Hippocampal formation (tissue), 2 donors: Measurements from ENCODE around the gene LTN1.
"Not testable (repeated sequence)": the region's sequence is repeated elsewhere in the genome, so short reads cannot be mapped to it uniquely, and the experiment has no call there.

Experiments used
- DNase-seq, 2 donors: peaks; one replicate each; lab custom pipeline; 2025; lab: John Stamatoyannopoulos, UW

The LTN1 gene

DNA sequence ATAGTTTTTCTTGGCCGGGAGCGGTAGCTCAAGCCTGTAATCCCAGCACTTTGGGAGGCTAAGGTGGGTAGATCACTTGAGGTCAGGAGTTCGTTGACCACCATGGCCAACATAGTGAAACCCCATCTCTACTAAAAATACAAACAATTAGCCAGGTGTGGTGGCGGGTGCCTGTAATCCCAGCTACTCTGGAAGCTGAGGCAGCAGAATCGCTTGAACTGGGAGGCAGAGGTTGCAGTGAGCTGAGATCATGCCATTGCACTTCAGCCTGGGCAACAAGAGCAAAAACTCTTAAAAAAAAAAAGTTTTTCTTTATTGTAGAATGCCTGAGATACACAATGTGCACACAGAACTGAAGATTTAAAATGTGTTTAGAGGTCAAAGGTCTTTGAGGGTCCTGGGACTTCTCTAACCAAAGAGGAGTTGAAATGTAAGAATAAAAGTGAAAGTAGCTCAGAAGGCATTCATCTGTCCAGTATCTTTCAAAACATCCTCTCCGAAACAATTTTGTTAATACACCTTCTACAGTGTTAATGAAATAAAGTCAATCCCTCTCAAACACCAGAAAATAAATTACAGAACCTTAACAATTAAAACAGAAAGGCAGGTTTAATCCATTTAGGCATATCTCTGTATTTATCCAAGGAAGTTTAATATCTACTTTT, 60.8 kb downstream of the LTN1 start:
- DNase-seq: not testable (repeated sequence)

DNA sequence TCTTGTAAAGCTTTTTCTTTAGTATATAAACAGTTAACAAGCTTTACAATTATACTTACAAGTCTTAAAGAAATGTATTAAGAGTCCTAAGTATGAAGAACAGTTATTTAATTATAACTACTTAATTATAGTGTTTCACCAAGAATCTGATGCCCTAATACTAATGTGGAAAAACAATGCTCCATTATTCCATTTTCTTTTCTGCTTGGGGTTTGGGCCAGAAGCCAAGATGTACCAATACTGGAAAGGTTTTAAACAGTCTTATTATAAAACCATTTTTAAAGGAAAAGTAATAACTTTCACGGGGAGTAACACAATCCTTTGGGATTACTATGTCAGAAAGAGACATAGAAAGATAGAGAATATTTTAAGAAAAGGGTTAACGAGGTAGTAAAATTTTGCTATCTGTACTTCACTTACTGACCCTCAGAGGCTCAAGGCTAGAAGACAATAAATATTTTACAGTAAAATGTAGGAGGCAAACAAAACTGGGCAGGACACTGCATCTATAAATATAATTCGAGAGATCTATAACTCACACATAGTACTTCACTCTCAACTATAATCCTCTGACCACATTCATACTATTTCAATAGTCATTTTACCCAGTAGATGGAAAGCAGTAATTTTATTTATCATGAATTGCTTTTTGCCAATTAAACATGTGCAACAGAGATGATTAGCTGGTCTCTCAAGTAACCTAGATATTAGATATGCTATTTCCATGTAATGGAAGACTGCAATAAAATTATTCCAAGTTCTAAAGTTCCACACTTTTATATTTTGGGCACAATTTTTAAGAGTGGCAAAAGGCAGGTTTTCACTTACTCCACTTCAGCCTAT, 63.9 kb downstream of the LTN1 start:
- DNase-seq: no peak

DNA sequence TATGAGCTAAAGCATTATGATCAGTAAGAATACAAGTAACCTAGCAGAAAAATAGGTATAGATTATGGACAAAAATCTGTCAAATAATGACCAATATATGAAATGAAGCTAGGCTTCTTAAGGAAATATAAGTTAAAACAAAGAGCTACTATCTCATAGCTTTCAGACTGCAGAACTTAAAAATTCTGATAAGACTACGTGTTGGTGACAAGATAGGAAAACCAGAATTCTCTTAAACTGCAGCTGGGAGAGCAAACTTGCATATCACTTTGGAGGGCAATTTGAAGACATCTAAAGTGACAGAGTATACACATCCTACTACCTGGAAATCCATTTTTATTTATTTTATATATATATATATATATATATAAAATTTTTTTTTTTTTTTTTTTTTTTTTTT, 65.5 kb downstream of the LTN1 start:
- no peak for DNase-seq

DNA sequence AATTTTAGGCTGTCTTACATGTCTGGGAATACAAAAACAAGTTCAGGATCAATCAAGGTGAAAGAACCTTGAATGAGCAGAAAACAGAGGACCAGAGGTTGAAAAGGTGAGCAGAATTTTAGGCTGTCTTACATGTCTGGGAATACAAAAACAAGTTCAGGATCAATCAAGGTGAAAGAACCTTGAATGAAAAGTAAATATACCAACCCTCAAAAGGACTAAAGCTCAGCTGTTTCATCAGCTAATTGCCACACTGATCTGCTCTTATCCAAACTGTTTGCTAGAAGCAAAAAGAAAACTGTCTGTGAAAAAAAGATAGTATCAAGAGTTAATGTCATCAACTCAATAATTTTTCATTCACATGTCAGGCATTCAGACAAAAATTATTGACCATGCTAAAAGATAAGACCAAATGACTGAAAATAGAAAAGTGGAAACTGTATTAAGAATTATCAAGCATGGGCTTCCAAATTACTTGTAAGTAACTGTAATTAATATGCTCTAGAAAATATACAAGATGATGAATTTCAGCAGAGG, 69.2 kb downstream of the LTN1 start:
- DNase-seq: no peak

DNA sequence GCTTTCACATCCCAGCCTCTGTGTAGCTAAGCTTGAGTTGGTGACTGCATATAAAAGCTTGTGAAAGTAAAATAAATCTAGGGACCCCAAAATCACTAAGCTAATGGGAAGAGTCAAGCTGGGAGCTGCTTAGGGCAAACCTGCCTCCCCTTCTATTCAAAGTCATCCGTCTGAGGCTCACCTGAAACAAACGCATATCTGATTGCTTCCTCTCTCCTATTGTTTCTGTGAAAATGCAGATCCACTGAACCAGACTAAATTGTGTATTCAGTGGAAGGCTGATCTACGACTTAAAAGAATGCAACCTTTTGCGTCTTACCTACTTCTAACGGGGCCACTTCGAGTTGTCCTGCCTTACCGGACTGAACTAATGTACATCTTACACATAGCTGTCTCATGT, 70.3 kb downstream of the LTN1 start:
- DNase-seq: no peak

DNA sequence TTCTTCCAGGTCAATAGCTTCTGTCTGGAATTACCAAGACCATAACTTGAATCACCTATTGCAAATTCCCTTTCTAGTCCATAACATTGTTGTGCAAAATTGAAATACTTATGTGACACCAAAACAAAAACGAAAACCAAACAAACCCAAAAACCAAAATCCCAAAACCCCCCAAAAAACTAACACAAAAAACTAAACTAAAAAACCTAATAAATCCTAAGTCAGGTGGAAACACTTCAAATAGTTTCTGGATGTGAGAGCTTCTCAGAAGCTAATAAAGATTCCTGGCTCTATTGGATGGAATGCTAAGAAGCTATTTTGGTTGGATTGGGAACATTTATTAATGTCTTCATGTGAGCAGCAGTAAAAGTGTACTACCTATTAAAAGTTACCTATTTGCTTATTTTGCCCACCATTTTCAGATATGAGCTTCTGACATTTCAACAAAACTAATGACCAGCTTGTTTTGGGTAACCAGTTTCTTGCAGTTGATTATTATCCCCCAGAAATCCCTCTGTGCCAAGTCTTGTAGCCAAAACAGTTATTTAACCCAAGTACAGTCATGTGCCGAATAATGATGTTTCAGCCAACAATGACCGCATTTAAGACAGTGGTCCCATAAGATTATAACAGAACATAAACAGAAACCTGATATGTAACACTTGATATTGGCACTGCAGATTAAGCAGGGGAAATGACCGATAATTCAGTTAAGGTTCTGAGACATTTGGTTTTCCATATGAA, 76.4 kb downstream of the LTN1 start:
- DNase-seq: no peak

DNA sequence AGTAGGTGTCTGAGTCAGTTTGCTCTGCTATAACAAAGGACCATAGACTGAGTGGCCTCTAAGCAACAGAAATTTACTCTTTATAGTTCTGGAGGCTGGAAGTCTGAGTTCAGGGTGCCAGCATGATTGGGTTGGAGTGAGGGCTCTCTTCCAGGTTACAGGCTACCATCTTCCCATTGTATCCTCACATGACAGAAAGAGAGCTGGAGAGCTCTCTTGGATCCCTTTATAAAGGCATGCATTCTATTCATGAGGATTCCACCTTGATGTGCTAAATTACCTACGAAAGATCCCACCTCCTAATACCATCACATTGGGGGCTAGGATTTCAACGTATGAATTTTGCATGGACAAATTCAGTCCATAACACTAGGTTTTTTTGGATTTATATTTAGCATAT, 79.6 kb downstream of the LTN1 start:
- DNase-seq: no peak

DNA sequence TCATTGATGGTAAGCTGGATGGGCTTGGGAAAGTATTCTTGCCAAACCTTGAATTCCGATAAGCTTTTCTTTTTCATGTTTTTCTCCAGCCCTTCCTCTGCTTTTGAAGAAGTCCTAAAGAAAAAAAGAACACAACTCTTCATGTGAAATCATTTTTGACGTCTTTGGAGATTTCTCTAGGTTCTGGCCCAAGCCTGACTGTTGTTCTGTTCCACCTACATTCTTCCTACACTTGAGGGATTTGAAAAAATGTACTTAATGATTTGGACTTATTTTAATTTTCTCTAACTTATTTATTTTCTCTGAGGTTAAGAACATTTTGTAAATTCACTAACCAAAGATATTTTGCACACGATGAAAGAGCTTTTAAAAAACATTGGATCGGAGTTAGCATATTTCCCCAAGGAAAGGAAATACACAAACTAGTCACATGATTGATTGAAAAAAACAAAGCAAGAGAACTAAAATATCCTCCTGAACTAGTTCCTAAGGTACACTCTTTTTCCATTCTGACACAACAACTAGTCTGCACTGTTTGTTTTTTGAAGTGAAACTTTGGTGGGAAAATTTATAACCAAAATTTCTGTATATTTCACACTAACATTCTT, 82.3 kb downstream of the LTN1 start:
- DNase-seq: no peak

DNA sequence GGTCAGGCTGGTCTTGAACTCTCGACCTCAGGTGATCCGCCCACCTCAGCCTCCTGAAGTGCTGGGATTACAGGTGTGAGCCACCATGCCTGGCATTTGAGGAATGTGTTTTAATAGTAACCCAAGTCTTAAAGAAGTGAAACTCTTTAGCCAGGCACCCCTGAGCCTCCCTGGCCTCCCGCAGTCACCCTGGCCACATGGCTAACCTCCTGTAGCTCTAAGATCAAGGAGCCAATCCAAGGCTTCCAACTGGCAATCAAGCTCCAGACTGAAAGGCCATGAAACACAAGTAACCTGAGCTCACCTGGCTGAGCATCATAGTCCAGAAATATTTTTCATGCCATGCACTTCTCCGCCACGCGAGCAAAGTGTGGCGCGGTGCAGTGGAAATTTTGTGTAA, 84.3 kb downstream of the LTN1 start:
- no peak for DNase-seq

DNA sequence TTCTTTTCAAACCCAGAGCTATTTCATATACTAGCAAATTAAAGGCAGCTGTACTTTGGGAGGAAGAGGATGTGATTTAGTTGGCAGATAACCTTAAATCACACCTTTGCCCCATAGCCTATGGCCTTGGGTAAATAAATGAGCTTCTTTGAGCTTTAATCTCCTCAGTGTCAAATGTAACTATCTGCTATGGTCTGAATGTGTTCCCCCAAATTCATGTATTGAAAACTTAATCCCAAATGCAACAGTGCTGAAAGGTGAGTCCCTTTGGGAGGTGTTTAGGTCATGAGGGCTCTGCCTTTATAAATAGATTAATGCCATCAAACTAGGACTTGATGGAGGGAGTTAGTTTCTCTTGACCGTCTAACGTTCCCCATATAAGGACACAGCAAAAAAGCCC, 85.8 kb downstream of the LTN1 start:
- no peak for DNase-seq

DNA sequence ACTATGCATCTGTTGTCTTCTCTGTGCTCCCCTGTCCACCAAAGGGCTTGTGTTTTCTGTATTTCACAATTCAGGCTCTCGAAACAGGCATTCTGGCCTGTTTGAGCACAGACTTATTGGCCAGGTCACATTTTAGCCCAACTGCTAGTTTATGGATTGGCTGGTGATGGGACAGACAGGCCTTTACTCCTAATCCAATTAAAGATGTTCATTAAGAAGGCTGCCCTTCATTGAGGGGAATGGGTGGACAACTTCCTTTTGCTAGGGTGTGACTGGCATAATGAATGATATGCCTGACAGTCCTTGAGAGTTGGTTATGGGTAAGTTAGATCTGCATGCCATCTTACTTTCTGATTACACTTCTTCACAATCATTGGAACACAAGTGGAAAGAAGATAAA, 86.4 kb downstream of the LTN1 start:
- DNase-seq: no peak

DNA sequence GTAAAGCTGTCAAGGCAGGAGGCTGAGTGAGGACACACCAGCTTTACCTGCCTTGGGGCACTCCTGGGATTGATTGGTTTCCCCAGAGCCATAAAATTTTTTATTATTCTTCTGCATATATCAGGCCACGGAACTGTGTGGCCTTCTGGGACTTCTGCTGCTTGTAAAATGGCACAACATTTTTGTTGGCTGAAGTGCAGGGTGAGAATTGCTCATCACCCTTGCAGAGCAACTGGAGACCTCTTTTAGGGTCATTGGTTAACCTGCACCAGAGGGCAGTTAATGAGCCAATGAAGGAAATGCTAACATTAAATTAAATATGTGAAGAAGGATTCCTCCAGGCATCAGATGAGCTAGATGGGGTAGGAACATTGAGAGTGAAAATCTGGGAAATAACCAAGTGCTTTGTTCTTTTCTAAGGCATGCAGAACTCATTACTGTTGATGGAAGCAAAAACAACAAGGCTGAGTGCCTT, 87.7 kb downstream of the LTN1 start:
- DNase-seq: no peak

DNA sequence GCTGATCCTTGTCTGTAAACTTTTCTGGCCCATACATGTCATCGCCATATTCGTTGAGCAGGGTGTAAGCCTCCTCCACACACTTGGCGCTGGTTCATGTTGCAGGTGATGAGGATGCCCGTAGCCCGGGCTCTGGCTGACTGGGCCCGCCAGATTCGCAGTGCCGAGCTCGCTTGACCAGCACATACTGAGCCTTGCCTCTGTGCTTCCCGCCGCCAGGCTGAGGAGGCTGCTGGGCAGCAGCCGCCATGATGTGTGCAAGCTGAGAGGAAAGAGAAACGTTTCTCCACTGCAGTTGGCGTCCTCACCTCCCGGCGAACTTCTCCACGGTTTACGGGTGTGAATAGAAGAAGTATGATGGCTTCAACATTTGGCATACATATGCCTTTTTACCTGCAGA, 89.2 kb downstream of the LTN1 start:
- DNase-seq: no peak

DNA sequence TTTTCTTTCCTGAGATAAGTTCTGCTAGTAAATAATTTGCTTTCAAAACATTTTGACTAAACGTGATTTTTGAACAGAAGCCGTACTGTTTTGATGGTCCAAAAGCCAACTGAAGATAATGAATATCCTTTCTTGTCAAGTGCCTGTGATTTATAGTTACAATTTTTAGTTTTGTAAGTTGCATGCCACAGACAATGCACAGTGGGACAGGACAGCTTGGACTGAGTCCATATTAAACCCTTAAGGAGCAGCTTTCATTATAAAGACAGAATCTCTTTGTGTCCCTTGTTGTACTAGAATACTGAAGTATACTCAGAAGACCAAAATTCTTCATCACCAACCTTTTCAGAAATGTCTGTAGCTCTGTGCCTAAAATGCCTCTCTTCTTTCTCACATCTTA, 92.2 kb downstream of the LTN1 start:
- no peak for DNase-seq

DNA sequence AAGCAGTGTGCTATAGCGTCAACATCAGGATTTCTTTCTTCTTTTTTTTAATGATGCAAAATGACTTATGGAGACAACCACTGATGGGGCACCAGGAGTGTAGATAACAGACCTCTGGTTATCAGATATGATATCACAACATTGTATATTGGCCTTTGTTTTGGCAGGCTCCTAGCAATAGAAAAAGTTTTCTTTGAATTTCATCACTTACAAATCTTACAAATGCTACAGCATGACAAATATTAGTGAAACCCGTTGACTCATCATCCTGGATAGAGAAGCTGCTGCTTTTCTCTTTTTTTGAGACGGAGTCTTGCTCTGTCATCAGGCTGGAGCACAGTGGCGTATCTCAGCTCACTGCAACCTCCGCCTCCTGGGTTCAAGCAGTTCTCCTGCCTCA, 92.9 kb downstream of the LTN1 start:
- DNase-seq: no peak

DNA sequence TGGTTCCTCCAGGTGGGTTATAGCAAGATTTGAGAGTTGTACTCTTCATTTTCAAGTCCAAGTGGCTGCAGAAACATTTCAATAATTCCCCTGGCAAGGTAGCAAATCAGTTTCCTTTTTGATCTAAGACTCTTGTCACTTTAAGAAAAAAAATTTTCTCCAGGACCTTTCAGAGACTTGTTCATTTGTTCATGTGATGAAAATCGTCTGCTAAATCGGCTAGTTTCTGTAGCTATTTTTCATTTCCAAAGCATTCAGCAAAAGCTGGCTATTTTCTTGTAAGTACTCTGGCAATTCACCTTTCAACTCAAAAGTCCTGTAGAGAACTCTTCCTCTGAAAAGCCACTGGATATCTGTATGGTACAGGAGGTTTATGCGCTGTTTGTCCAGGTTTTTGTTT, 93.5 kb downstream of the LTN1 start:
- DNase-seq: no peak

DNA sequence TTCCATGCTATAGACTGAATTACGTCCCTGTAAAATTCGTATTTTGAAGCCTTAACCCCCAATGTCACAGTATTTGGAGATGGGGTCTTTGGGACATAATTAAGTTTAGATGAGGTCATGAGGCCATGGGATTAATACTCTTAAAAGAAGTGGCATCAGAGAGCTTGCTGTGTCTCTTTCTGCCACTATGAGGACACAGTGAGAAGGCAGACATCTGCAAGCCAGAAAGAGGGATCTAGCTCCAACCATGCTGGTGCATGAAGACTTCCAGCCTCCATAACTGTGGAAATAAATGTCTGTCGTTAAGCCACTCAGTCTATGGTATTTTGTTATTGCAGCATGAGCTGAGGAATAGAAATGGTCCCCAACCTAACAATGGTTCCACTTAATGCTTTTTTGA, 99.0 kb downstream of the LTN1 start:
- no peak for DNase-seq

DNA sequence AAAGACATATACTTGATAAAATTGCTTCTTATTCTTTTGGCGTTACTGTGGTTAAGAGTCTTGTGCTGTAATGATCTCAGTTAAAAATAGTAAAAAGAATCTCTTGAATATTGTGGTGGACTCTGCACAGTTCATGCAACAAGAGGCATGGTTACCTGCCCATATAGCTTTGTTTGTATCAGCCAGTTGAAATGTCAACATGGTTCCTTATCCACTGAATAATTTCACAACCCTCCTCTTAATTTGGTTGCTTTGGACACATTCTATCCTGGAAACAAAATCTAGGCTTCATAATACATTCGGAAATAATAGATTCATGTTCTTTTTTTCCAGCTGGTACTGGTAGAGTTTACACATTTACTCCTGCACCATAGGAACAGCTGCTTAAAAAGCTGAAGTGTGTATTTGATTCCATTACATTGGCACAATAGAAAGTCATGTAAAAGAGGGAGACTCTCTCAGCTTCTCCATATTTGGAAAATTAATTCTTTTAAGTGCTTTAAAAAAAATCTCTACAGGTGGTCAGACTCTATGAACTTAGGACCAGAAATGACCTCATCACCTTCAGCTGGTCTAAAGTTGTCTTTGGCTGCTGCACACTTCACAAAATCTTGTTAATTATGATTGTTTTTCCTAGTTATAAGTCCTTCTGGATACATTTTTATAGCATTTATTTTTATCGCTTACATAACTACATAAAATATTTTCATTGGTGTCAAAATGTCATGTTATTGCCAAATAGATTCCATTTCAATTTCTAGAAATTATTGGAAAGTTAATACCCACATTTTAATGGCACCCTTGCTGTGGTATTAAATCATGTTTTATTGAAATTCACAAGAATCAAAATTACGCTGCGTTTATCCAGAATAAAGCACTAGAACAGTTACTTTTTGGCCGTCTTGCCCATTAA, 100.2 kb downstream of the LTN1 start:
- no peak for DNase-seq

DNA sequence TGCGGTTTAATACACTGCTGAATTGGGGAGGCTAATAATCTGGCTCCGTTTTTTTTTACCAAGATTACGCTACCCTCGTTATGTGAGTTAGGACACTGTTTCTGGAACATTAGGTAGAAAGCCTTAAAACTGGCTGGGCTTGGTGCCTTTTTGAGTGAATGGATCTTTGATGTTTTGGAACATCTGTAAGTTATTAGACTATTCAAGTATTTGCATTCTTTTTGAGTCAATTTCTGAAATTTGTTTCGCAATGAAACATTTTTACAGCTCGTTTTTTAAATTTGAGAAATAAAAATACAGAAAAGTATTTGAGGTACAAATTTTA, 106.9 kb downstream of the LTN1 start:
- DNase-seq: no peak

DNA sequence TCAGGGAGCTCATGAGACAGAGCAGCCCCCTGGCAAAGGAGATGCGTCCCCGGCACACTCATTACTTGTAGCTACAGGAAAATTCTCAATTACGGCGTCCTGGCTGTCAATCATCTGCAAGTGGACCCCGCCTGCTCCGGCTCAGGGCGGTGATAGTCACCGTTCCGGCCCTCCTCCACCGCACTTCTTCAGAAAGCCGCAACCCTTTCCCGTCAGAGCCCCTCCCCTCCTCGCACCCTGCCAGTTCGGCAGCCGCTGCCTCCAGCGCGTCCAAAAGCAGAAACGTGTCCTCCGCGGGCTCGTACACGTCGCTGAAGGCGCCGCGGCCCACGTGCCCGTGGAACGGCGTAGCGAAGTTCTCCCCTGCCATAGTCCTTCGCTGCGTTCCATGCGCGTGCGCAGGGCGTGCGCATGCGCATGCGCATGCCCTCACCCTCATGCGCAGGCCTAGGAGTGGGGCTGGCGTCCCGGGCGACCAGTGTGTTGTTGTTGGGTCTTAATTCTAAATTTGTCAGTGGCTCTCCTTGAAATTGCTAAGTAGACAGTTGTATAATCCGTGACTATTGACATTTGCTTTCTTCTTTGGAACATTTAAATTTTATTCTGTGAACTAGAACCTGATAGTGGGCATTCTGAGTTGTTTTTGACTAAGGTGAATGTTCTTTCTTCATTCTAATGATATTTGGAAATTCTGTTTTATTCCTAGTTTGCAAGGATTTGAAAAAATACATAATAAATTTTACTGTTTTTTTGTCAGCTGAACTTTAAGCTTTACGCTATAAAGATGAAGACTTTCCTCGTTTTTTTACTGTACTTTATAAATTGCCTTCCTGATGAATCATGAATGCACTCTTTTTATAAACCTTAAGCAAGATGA, 107.5 kb downstream of the LTN1 start:
- peak; percentile 76 to 83 for DNase-seq
